Skeletal muscle cell (primary cell): ENCODE data around the gene TAF1L.
"Not testable (repeated sequence)": the region's sequence is repeated elsewhere in the genome, so short reads cannot be mapped to it uniquely, and the experiment has no call there.

Experiments
- DNase-seq: peaks from one replicate; pipeline ENCODE4 v3.0.0-alpha.2; 2010; ENCODE audit warnings: low read depth
- H3K4me3 ChIP-seq: 2 replicates; pipeline ENCODE4 v1.5.1; 2011; ENCODE audit warnings: low read depth, mild to moderate bottlenecking, control low read depth, low read length, moderate library complexity

The TAF1L gene

GRCh38 chr9:32635362-32635761, at the start of gene TAF1L:
TSS of gene TAF1L (minus strand) at chr9:32635669. CDS start at chr9:32635579, 90 bp downstream.
- H3K4me3 ChIP-seq = no peak within 1 kb of the TSS
- DNase-seq = no peak

- no peak overlapping the region for H3K4me3 ChIP-seq
- DNase-seq = no peak
Observed at GRCh38 chr9:32681751-32682150, 46.3 kb upstream of the TAF1L start.

GRCh38 chr9:32677931-32678330, 42.5 kb upstream of the TAF1L start:
- no peak for DNase-seq
- H3K4me3 ChIP-seq = no peak overlapping the region

DNA sequence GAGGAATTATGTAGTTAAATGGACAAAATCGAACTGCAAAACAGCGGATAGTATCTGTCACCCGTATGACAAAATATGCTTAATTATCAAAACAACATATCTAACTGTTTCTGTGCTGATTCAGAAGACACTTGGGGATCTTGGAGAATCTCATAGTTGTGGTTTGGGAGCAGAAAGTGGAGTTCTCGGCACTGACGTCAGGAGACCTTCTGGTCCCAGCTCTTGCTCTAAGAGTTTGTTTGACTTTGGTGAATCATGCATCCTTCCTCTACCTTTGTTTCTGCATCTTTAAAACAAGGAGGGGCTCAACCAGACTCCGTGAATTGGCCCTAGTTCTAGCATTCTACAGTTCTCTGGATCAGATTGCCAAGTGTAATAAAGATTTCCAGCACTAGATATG, 37.0 kb upstream of the TAF1L start:
- H3K4me3 ChIP-seq = no peak overlapping the region
- DNase-seq = peak; percentile 40

GRCh38 chr9:32671333-32671732, 35.9 kb upstream of the TAF1L start:
- no peak for DNase-seq
- no peak overlapping the region for H3K4me3 ChIP-seq

GRCh38 chr9:32665101-32665500, 29.6 kb upstream of the TAF1L start:
- DNase-seq = peak; percentile 24

GRCh38 chr9:32663741-32664140, 28.3 kb upstream of the TAF1L start:
- H3K4me3 ChIP-seq = no peak overlapping the region
- no peak for DNase-seq

More at GRCh38 chr9:32665101-32665500, 29.6 kb upstream of the TAF1L start:
- no peak overlapping the region for H3K4me3 ChIP-seq

- H3K4me3 ChIP-seq = no peak overlapping the region
- DNase-seq = no peak
Observed at GRCh38 chr9:32647671-32648070, 12.2 kb upstream of the TAF1L start.

DNA sequence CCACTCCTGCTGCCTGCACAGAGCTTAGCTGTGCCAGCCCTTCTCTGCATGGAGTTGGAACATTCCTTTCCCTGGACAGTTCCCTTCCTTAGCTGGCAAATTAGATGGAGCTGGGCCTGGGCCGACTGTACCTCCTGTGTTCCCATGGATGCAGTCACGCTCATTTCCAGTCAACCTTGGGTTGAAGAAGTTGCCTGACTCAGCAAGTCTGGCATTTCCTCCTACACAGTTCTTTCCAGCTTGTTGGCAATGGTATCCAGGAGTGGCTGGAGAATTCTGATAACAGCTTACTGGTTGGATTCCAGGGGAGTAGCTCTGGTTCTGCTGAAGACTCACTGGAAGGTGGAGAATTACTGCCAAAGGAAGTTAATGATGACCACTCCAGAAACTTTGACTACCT, 9.2 kb upstream of the TAF1L start:
- DNase-seq = peak; percentile 50
- no peak overlapping the region for H3K4me3 ChIP-seq

- not testable (repeated sequence) for DNase-seq, H3K4me3 ChIP-seq
Observed at GRCh38 chr9:32633151-32633550, 2.3 kb downstream of the TAF1L start.

DNA sequence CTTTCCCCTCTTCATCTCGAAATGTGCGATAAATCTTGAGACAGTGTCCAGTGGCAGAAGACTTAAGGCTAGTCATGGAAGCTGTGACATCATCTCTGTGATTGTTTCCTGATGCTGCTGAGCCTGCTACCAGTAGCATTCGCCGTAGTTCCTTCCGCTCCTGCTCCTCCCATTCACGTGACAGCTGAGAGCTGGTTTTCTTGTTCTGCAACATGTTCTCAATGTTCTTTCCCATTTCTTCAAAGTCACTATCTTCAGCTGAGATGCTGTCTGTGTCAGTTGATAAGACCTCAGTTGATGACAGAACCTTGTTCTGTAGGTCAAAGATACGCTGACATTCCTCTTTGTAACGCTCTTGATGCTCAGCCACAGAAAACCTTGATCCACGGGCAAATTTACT, 3.5 kb downstream of the TAF1L start:
- no peak overlapping the region for H3K4me3 ChIP-seq
- no peak for DNase-seq

GRCh38 chr9:32627394-32627954, 8.0 kb downstream of the TAF1L start:
- DNase-seq = no peak
- no peak overlapping the region for H3K4me3 ChIP-seq

- no peak overlapping the region for H3K4me3 ChIP-seq
- no peak for DNase-seq
Observed at GRCh38 chr9:32625320-32625719, 10.1 kb downstream of the TAF1L start.

DNA sequence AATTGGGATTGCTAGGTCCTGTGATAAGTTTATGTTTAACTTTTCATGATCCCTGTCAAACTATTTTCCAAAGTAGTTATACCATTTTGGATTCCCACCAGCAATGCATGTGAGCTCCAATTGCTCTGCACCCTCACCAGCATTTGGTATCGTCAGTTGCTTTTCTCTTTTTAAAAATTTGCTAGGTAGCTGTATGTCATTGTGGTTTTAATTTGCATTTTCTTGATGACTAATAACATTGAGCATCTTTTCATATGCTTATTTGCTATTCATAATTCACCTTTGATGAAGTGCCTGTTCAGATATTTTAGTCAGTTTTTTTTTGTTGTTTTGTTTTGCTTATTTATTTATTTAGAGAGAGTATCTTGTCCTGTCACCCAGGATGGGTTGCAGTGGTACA, 12.5 kb downstream of the TAF1L start:
- DNase-seq = no peak
- no peak overlapping the region for H3K4me3 ChIP-seq

- DNase-seq = no peak
- H3K4me3 ChIP-seq = no peak overlapping the region
Observed at GRCh38 chr9:32618261-32618660, 17.2 kb downstream of the TAF1L start.

GRCh38 chr9:32606811-32607210, 28.7 kb downstream of the TAF1L start:
- H3K4me3 ChIP-seq = no peak overlapping the region
- DNase-seq = no peak

GRCh38 chr9:32603914-32604852, 31.3 kb downstream of the TAF1L start:
- no peak overlapping the region for H3K4me3 ChIP-seq
- peak; percentile 8 for DNase-seq

- not testable (repeated sequence) for DNase-seq
Observed at GRCh38 chr9:32599021-32599420, 36.4 kb downstream of the TAF1L start.

GRCh38 chr9:32596936-32597335, 38.5 kb downstream of the TAF1L start:
- DNase-seq = no peak

More at GRCh38 chr9:32599021-32599420, 36.4 kb downstream of the TAF1L start:
- H3K4me3 ChIP-seq = not testable (repeated sequence)

GRCh38 chr9:32596096-32596865, 39.2 kb downstream of the TAF1L start:
- DNase-seq = no peak
- no peak overlapping the region for H3K4me3 ChIP-seq

More at GRCh38 chr9:32596936-32597335, 38.5 kb downstream of the TAF1L start:
- no peak overlapping the region for H3K4me3 ChIP-seq
